MM.1S (cell line): ENCODE measurements around the gene PLXDC2.

ENCODE experiments used
- DNase-seq: peaks from one replicate; pipeline ENCODE4 v3.0.0-alpha.2; 2015
- H2AFZ ChIP-seq: fragments of 300-600 bp; sonication (generic); 2 replicates; pipeline ENCODE4 v1.6.0; 2016; ENCODE audit warnings: antibody characterized with exemption, low read length
- H3F3A ChIP-seq: fragments of 300-600 bp; sonication (generic); 2 replicates; pipeline ENCODE4 v1.6.1; 2016; ENCODE audit warnings: mild to moderate bottlenecking, antibody characterized with exemption, low read length, moderate library complexity, mixed read lengths; ENCODE audit not compliant: insufficient read depth
- H3K27ac ChIP-seq: fragments of 300-600 bp; sonication (generic); 2 replicates; pipeline ENCODE4 v1.5.1; 2016; ENCODE audit warnings: mild to moderate bottlenecking, low read length
- H3K27me3 ChIP-seq: fragments of 300-600 bp; sonication (generic); replicated peaks from 2 replicates; pipeline ENCODE4 v1.6.0; 2016; ENCODE audit warnings: low read length; ENCODE audit not compliant: insufficient read depth
- H3K36me3 ChIP-seq: fragments of 300-600 bp; sonication (generic); replicated peaks from 2 replicates; pipeline ENCODE4 v1.6.1; 2016; ENCODE audit warnings: mild to moderate bottlenecking, low read length, mixed read lengths; ENCODE audit not compliant: insufficient read depth
- H3K4me1 ChIP-seq: fragments of 300-600 bp; sonication (generic); 2 replicates; pipeline ENCODE4 v1.6.1; 2016; ENCODE audit warnings: low read length, mixed read lengths
- H3K4me2 ChIP-seq: fragments of 300-600 bp; sonication (generic); 2 replicates; pipeline ENCODE4 v1.6.0; 2016; ENCODE audit warnings: low read depth, low read length
- H3K4me3 ChIP-seq: fragments of 300-600 bp; sonication (generic); 2 replicates; pipeline ENCODE4 v1.5.1; 2016; ENCODE audit warnings: low read length, mixed read lengths
- H3K79me2 ChIP-seq: fragments of 300-600 bp; sonication (generic); 2 replicates; pipeline ENCODE4 v1.6.1; 2016; ENCODE audit warnings: mixed run types, low read length, mixed read lengths
- H3K9ac ChIP-seq: fragments of 300-600 bp; sonication (generic); 2 replicates; pipeline ENCODE4 v1.6.1; 2016; ENCODE audit warnings: low read length, mixed read lengths
- H3K9me2 ChIP-seq: fragments of 300-600 bp; sonication (generic); replicated peaks from 2 replicates; pipeline ENCODE4 v1.6.1; 2016; ENCODE audit warnings: mild to moderate bottlenecking, low read length, mixed read lengths; ENCODE audit not compliant: insufficient read depth
- H3K9me3 ChIP-seq: fragments of 300-600 bp; sonication (generic); replicated peaks from 2 replicates; pipeline ENCODE4 v1.6.1; 2016; ENCODE audit warnings: mild to moderate bottlenecking, low read length, mixed read lengths; ENCODE audit not compliant: insufficient read depth
- H4K20me1 ChIP-seq: fragments of 300-600 bp; sonication (generic); 2 replicates; pipeline ENCODE4 v1.6.1; 2016; ENCODE audit warnings: mild to moderate bottlenecking, low read length, moderate library complexity, mixed read lengths; ENCODE audit not compliant: insufficient read depth
- EZH2 ChIP-seq: fragments of 300-600 bp; sonication (generic); optimal IDR thresholded peaks from 2 replicates; pipeline ENCODE3; 2017; ENCODE audit warnings: low read depth, mild to moderate bottlenecking, antibody characterized with exemption, low read length, mixed read lengths
- EZH2phosphoT487 ChIP-seq: fragments of 300-600 bp; sonication (generic); IDR thresholded peaks from 2 replicates; pipeline ENCODE4 v1.6.1; 2018; ENCODE audit warnings: antibody characterized with exemption, low read length
- TF ChIP-seq, protein P1 (sequence below): fragments of 300-600 bp; sonication (generic); IDR thresholded peaks from 2 replicates; pipeline ENCODE4 v1.5.1; 2016; ENCODE audit warnings: antibody characterized with exemption, low read length, mixed read lengths

The PLXDC2 gene

DNA sequence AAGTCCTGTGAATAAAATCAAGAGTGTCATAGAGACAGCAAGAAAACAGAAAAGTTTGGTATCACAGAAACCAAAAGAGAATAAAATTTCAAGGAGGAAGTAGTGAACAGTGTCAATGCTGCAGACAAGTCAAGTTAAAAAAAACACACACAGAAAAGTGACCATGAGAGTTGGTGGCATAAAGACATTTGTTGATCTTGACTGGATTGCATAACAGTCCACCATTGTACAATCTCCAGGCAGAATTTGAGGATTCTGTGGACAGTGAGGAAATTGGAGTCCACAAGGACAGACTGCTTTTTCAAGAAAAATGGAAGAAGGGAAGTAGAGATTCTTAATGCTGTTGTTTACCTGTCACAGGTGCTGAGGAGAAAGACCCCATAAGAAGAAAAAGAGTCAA is 412.5 kb downstream of the PLXDC2 start:
- TF ChIP-seq, protein P1, sequence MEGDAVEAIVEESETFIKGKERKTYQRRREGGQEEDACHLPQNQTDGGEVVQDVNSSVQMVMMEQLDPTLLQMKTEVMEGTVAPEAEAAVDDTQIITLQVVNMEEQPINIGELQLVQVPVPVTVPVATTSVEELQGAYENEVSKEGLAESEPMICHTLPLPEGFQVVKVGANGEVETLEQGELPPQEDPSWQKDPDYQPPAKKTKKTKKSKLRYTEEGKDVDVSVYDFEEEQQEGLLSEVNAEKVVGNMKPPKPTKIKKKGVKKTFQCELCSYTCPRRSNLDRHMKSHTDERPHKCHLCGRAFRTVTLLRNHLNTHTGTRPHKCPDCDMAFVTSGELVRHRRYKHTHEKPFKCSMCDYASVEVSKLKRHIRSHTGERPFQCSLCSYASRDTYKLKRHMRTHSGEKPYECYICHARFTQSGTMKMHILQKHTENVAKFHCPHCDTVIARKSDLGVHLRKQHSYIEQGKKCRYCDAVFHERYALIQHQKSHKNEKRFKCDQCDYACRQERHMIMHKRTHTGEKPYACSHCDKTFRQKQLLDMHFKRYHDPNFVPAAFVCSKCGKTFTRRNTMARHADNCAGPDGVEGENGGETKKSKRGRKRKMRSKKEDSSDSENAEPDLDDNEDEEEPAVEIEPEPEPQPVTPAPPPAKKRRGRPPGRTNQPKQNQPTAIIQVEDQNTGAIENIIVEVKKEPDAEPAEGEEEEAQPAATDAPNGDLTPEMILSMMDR, result no peak
- TF ChIP-seq EZH2phosphoT487, result no peak
- no peak for TF ChIP-seq EZH2
- H3K4me1 ChIP-seq, result no peaks in the 10 kb centered on the region
- no peak overlapping the region for H3K27ac ChIP-seq
- no peaks in the 10 kb centered on the region for H3K9me2 ChIP-seq
- H3K36me3 ChIP-seq, result no peaks in the 10 kb centered on the region
- no peaks in the 10 kb centered on the region for H3K27me3 ChIP-seq
- H3K79me2 ChIP-seq, result no peaks in the 10 kb centered on the region
- H3K9ac ChIP-seq, result no peak overlapping the region
- no peak overlapping the region for H2AFZ ChIP-seq
- H3K4me2 ChIP-seq, result no peak overlapping the region
- no peak for DNase-seq
- no peaks in the 10 kb centered on the region for H3F3A ChIP-seq
- no peaks in the 10 kb centered on the region for H3K9me3 ChIP-seq
- no peaks in the 10 kb centered on the region for H4K20me1 ChIP-seq
- no peak overlapping the region for H3K4me3 ChIP-seq

- Histone ChIP-seq H3K9me3 (no peaks in the 10 kb centered on the region), H3K4me2 (no peak overlapping the region)
Observed at GRCh38 chr10:20232079-20232705, 416.0 kb downstream of the PLXDC2 start.

DNA sequence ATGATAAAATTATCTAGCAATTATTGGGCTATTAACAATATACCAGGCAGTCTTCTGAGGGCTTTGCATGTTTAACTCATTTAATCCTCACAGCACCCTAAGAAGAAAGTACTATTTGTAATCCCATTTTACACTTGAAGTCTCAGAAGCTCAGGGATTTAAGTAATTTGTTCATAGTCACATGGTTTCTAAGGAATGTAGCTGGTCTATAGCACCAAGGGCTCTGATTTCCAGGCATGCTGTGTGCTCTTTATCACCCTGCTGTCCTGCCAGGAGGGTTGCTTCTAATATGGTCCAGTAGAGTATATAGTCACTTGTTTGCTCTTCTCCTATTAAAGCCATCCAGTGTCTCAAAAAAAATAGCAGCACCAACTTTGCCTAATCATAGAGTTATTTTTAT is 417.2 kb downstream of the PLXDC2 start:
- DNase-seq, result no peak
- H3F3A ChIP-seq, result no peaks in the 10 kb centered on the region
- H3K27me3 ChIP-seq, result no peaks in the 10 kb centered on the region
- H3K36me3 ChIP-seq, result no peaks in the 10 kb centered on the region
- H3K4me2 ChIP-seq, result no peak overlapping the region
- no peaks in the 10 kb centered on the region for H3K79me2 ChIP-seq
- no peak overlapping the region for H3K4me3 ChIP-seq
- no peak overlapping the region for H3K27ac ChIP-seq
- no peak overlapping the region for H3K9ac ChIP-seq
- no peaks in the 10 kb centered on the region for H4K20me1 ChIP-seq
- no peaks in the 10 kb centered on the region for H3K9me2 ChIP-seq
- no peaks in the 10 kb centered on the region for H3K9me3 ChIP-seq
- H3K4me1 ChIP-seq, result no peaks in the 10 kb centered on the region
- no peak overlapping the region for H2AFZ ChIP-seq
- TF ChIP-seq, protein P1, result no peak
- TF ChIP-seq EZH2, result no peak
- TF ChIP-seq EZH2phosphoT487, result no peak

More at GRCh38 chr10:20232079-20232705, 416.0 kb downstream of the PLXDC2 start:
- Histone ChIP-seq H3K79me2 (no peaks in the 10 kb centered on the region), H3K9ac (no peak overlapping the region), H3K4me3 (no peak overlapping the region), H3K36me3 (no peaks in the 10 kb centered on the region), H3K9me2 (no peaks in the 10 kb centered on the region), H2AFZ (no peak overlapping the region), H3K27me3 (no peaks in the 10 kb centered on the region), H3K27ac (no peak overlapping the region), H3K4me1 (no peaks in the 10 kb centered on the region), H4K20me1 (no peaks in the 10 kb centered on the region), H3F3A (no peaks in the 10 kb centered on the region)
- DNase-seq, result no peak
- TF ChIP-seq EZH2phosphoT487 (no peak), EZH2 (no peak)
- TF ChIP-seq, protein P1, result no peak
